H1 (cell line): ENCODE results near the gene SKIL. TPM values are rescaled to one million over a fixed set of nuclear protein-coding genes. Genes with fewer than 3 reads are reported as not detected.

ENCODE experiments used
- CTCF ChIA-PET: fragments of 300-600 bp; sonication (Branson Sonifier 250); formaldehyde crosslinking; loops from one replicate; lab custom pipeline; 2021; ENCODE audit not compliant: partially characterized antibody; lab: Charles Lee
- POLR2A ChIA-PET: fragments of 300-600 bp; sonication (Branson Sonifier 250); formaldehyde crosslinking; loops from one replicate; lab custom pipeline; 2021; ENCODE audit warnings: inconsistent platforms; ENCODE audit not compliant: partially characterized antibody; lab: Charles Lee
- DNase-seq, 2 experiments: peaks; one replicate each; pipeline versions ENCODE4 v3.0.0 to v3.0.0-alpha.2; 2010 to 2022; ENCODE audit warnings: low spot score in 2 of 2, low read depth in 1 of 2, mixed read lengths in 1 of 2
- FAIRE-seq: peaks from 2 replicates; lab custom pipeline; 2011; peaks lifted over from hg19 to GRCh38; lab: Jason Lieb, UNC
- H2AFZ ChIP-seq: 2 replicates; pipeline ENCODE4 v1.8.1; 2012; ENCODE audit warnings: low read length, inconsistent platforms
- H2AK5ac ChIP-seq: 2 replicates; pipeline ENCODE4 v1.6.1; 2013; ENCODE audit warnings: low read depth, low read length
- H2BK120ac ChIP-seq: replicated peaks from 2 replicates; pipeline ENCODE3; 2013; ENCODE audit warnings: low read depth, low read length, inconsistent platforms
- H2BK12ac ChIP-seq: 2 replicates; pipeline ENCODE4 v1.6.1; 2013; ENCODE audit warnings: low read depth, low read length
- H2BK15ac ChIP-seq: 2 replicates; pipeline ENCODE4 v1.6.1; 2013; ENCODE audit warnings: low read length
- H2BK20ac ChIP-seq: 2 replicates; pipeline ENCODE4 v1.6.1; 2013; ENCODE audit warnings: low read length
- H2BK5ac ChIP-seq: 2 replicates; pipeline ENCODE4 v1.6.1; 2013; ENCODE audit warnings: low read depth, low read length
- H3K14ac ChIP-seq: 2 replicates; pipeline ENCODE4 v1.6.1; 2013; ENCODE audit warnings: inconsistent platforms; ENCODE audit not compliant: insufficient read length
- H3K18ac ChIP-seq: 2 replicates; pipeline ENCODE4 v1.6.1; 2013; ENCODE audit warnings: low read length; ENCODE audit errors: extremely low read depth
- H3K23ac ChIP-seq: 2 replicates; pipeline ENCODE4 v1.6.1; 2013; ENCODE audit warnings: inconsistent platforms; ENCODE audit not compliant: insufficient read length
- H3K23me2 ChIP-seq: 2 replicates; pipeline ENCODE4 v1.6.1; 2013; ENCODE audit warnings: low read depth, low read length
- H3K27ac ChIP-seq: 2 replicates; pipeline ENCODE4 v1.6.1; 2011; ENCODE audit warnings: low read depth, low read length, inconsistent platforms
- H3K27me3 ChIP-seq, 4 experiments: replicated peaks in 1 of 4; 1 replicate in 1 of 4; 2 replicates in 3 of 4; pipeline versions ENCODE4 v1.6.1 to v1.8.1; 2011 to 2013; ENCODE audit warnings: low read length in 3 of 4, mild to moderate bottlenecking in 3 of 4, inconsistent platforms in 2 of 4, mixed read lengths in 2 of 4, moderate library complexity in 1 of 4; ENCODE audit not compliant: control insufficient read depth in 3 of 4, insufficient read depth in 3 of 4; ENCODE audit errors: extremely low read depth in 1 of 4
- H3K36me3 ChIP-seq, 4 experiments: 2 replicates each; pipeline versions ENCODE4 v1.6.1 to v1.8.1; 2011 to 2013; ENCODE audit warnings: mild to moderate bottlenecking in 4 of 4, low read length in 3 of 4, moderate library complexity in 2 of 4, control low read depth in 1 of 4, inconsistent platforms in 1 of 4; ENCODE audit not compliant: insufficient read depth in 4 of 4, control insufficient read depth in 2 of 4
- H3K4ac ChIP-seq: replicated peaks from 2 replicates; pipeline ENCODE3; 2013; ENCODE audit warnings: low read length, low read depth, mixed read lengths, inconsistent platforms; ENCODE audit not compliant: insufficient read length
- H3K4me1 ChIP-seq, 4 experiments: replicated peaks in 1 of 4; 1 replicate in 1 of 4; 2 replicates in 3 of 4; pipeline versions ENCODE4 v1.6.1 to v1.8.1; 2011 to 2013; ENCODE audit warnings: low read length in 3 of 4, inconsistent platforms in 2 of 4, mixed read lengths in 1 of 4; ENCODE audit not compliant: insufficient read depth in 4 of 4, control insufficient read depth in 3 of 4
- H3K4me2 ChIP-seq, 2 experiments: 2 replicates each; pipeline versions ENCODE4 v1.6.1 to v1.8.1; 2011 to 2013; ENCODE audit warnings: low read depth in 2 of 2, low read length in 2 of 2, control low read depth in 1 of 2, inconsistent platforms in 1 of 2, mild to moderate bottlenecking in 1 of 2; ENCODE audit not compliant: insufficient read depth in 1 of 2
- H3K4me3 ChIP-seq, 4 experiments: fragments of 200-600, 300-600 bp in 1 of 4; sonication (generic), shearing (Covaris generic), sonication (Bioruptor Twin) in 1 of 4; 2 replicates each; pipeline versions ENCODE4 v1.5.1 to v1.8.1; 2011 to 2016; ENCODE audit warnings: low read length in 4 of 4, low read depth in 3 of 4, control low read depth in 2 of 4, inconsistent platforms in 2 of 4, mild to moderate bottlenecking in 2 of 4, mixed read lengths in 1 of 4, moderate library complexity in 1 of 4; ENCODE audit not compliant: insufficient read depth in 2 of 4; ENCODE audit errors: extremely low read depth in 1 of 4
- H3K56ac ChIP-seq: replicated peaks from 2 replicates; pipeline ENCODE3; 2013; ENCODE audit warnings: low read depth, mild to moderate bottlenecking, mixed read lengths, low read length, inconsistent platforms; ENCODE audit not compliant: insufficient read length
- H3K79me1 ChIP-seq: 2 replicates; pipeline ENCODE4 v1.6.1; 2013; ENCODE audit warnings: low read depth, low read length, control low read depth
- H3K79me2 ChIP-seq, 2 experiments: 2 replicates each; pipeline versions ENCODE4 v1.6.1 to v1.8.1; 2012 to 2013; ENCODE audit warnings: low read length in 2 of 2, mild to moderate bottlenecking in 2 of 2, inconsistent platforms in 1 of 2; ENCODE audit not compliant: insufficient read depth in 2 of 2, control insufficient read depth in 1 of 2
- H3K9ac ChIP-seq, 4 experiments: replicated peaks in 1 of 4; 1 replicate in 1 of 4; 2 replicates in 3 of 4; pipeline versions ENCODE4 v1.6.1 to v1.8.1; 2011 to 2013; ENCODE audit warnings: low read depth in 3 of 4, low read length in 3 of 4, control low read depth in 2 of 4, mild to moderate bottlenecking in 2 of 4, moderate library complexity in 2 of 4, inconsistent platforms in 1 of 4; ENCODE audit errors: extremely low read depth in 1 of 4
- H3K9me3 ChIP-seq, 2 experiments: 2 replicates each; pipeline versions ENCODE4 v1.6.1 to v1.8.1; 2012 to 2013; ENCODE audit warnings: mild to moderate bottlenecking in 2 of 2, moderate library complexity in 2 of 2, control low read depth in 1 of 2, inconsistent platforms in 1 of 2, low read depth in 1 of 2, low read length in 1 of 2, mixed read lengths in 1 of 2; ENCODE audit not compliant: insufficient read depth in 2 of 2
- H4K20me1 ChIP-seq, 2 experiments: replicated peaks in 1 of 2; 2 replicates each; pipeline versions ENCODE3 to v1.8.1; 2011 to 2013; ENCODE audit warnings: inconsistent platforms in 2 of 2, low read length in 2 of 2, mild to moderate bottlenecking in 1 of 2; ENCODE audit not compliant: insufficient read depth in 2 of 2, control insufficient read depth in 1 of 2
- H4K5ac ChIP-seq: 2 replicates; pipeline ENCODE4 v1.6.1; 2013; ENCODE audit warnings: low read length, low read depth, mixed read lengths, inconsistent platforms; ENCODE audit not compliant: insufficient read length
- H4K8ac ChIP-seq: 2 replicates; pipeline ENCODE4 v1.8.0; 2013; ENCODE audit warnings: mild to moderate bottlenecking, moderate library complexity, low read length, inconsistent platforms; ENCODE audit not compliant: insufficient read depth; ENCODE audit errors: extremely low read depth
- H4K91ac ChIP-seq: replicated peaks from 2 replicates; pipeline ENCODE3; 2013; ENCODE audit warnings: low read length, mixed read lengths, inconsistent platforms; ENCODE audit not compliant: insufficient read length
- BACH1 ChIP-seq: IDR thresholded peaks from 2 replicates; pipeline ENCODE4 v1.6.1; 2012; ENCODE audit warnings: low read length, improper control_type of control experiment
- EGR1 ChIP-seq: IDR thresholded peaks from 2 replicates; pipeline ENCODE4 v1.6.1; 2011; ENCODE audit warnings: low read depth, low read length, borderline replicate concordance
- HDAC6 ChIP-seq: IDR thresholded peaks from one replicate; pipeline ENCODE4 v1.7.1; 2012; ENCODE audit warnings: low read depth, mild to moderate bottlenecking, inconsistent platforms, low read length, moderate library complexity
- MAFK ChIP-seq: IDR thresholded peaks from 2 replicates; pipeline ENCODE4 v1.6.1; 2012; ENCODE audit warnings: low read depth, mild to moderate bottlenecking, improper control_type of control experiment, low read length
- PHF8 ChIP-seq: fragments of 200-600 bp; sonication (generic); conservative IDR thresholded peaks from 2 replicates; pipeline ENCODE4 v1.7.1; 2012; ENCODE audit warnings: low read depth, mild to moderate bottlenecking, inconsistent platforms, low read length, moderate library complexity
- RAD21 ChIP-seq, 2 experiments: IDR thresholded peaks in 1 of 2; conservative IDR thresholded peaks in 1 of 2; 2 replicates each; pipeline ENCODE4 v1.6.1; 2011; ENCODE audit warnings: low read depth in 2 of 2, low read length in 2 of 2, improper control_type of control experiment in 1 of 2, inconsistent platforms in 1 of 2, mild to moderate bottlenecking in 1 of 2, moderate library complexity in 1 of 2
- RXRA ChIP-seq: IDR thresholded peaks from 2 replicates; pipeline ENCODE4 v1.6.1; 2011; ENCODE audit warnings: low read depth, mild to moderate bottlenecking, low read length, moderate library complexity; ENCODE audit not compliant: insufficient read depth
- SP2 ChIP-seq: IDR thresholded peaks from 2 replicates; pipeline ENCODE4 v1.6.1; 2012; ENCODE audit warnings: mild to moderate bottlenecking, low read length, inconsistent platforms
- TAF7 ChIP-seq: optimal IDR thresholded peaks from 2 replicates; pipeline ENCODE3; 2011; ENCODE audit warnings: low read depth, mild to moderate bottlenecking, inconsistent platforms, low read length, moderate library complexity, borderline replicate concordance
- TCF12 ChIP-seq: IDR thresholded peaks from 2 replicates; pipeline ENCODE4 v1.6.1; 2011; ENCODE audit warnings: low read depth, mild to moderate bottlenecking, low read length
- TEAD4 ChIP-seq: IDR thresholded peaks from 2 replicates; pipeline ENCODE4 v1.6.1; 2012; ENCODE audit warnings: low read depth, low read length, inconsistent platforms, mixed read lengths
- WGBS, 2 experiments: shearing (Covaris generic) in 1 of 2; methylation state at CpG; one replicate each; pipeline versions ENCODE4 v1.1.6 to v1.1.7; 2013 to 2015; ENCODE audit warnings: low lambda C conversion rate in 2 of 2, mixed read lengths in 2 of 2, inconsistent platforms in 1 of 2, low coverage in 1 of 2, missing lambda C conversion rate in 1 of 2; ENCODE audit not compliant: insufficient replicate concordance in 2 of 2, insufficient coverage in 1 of 2, insufficient read length in 1 of 2; ENCODE audit errors: extremely low coverage in 1 of 2, missing lambda C conversion rate in 1 of 2; 5-methylcytosine and 5-hydroxymethylcytosine counted together
- polyA plus RNA-seq, 7 experiments: library from polyadenylated mRNA; depleted of rRNA in 3 of 7; stranded (reverse) in 5 of 7; unstranded in 2 of 7; fragments of >200 nt in 5 of 7; fragments of 200-250 nt in 2 of 7; gene quantifications; 1 replicate in 5 of 7; 2 replicates in 1 of 7; 4 replicates in 1 of 7; pipeline versions ENCODE4 v1.2.1 to v1.2.3, GENCODE V29; 2011 to 2013; ENCODE audit warnings: missing spikeins in 2 of 7, mixed read lengths in 2 of 7
- total RNA-seq: library from RNA; stranded (reverse); fragmentation: NEBNext Ultra II Directional; extraction: Animal tissue kit (Norgen Biotek cat#: 25700); gene quantifications from 2 replicates; pipeline ENCODE4 v1.2.1, GENCODE V29; 2021

Gene SKIL
- total and polyA plus RNA-seq, 2 of the 8 experiments (the other 6 are each of a cell fraction or from before 2014, with no cell fraction given), result 13.2 to 277 TPM

- peak overlapping the region; percentile 76; the same call in 1 of the 2 replicates for H2BK12ac ChIP-seq
- FAIRE-seq, result no peak
- peak overlapping the region; percentile 86 for H4K91ac ChIP-seq
- WGBS, 2 experiments, result 1% methylated on average over 21 of the region's 60 CpGs; no CpG with 5 or more reads in 1 of the 2 experiments
- peaks cover 8% of the 10 kb centered on the region; the same call in 1 of the 2 replicates for H3K23me2 ChIP-seq
- peak overlapping the region; percentile 91 for H3K4ac ChIP-seq
- no peak overlapping the region for H2BK15ac ChIP-seq
- H3K4me2 ChIP-seq, result peak overlapping the region; percentile 72 to 94
- H2BK120ac ChIP-seq, result peak overlapping the region; percentile 69
- no peak overlapping the region for H3K14ac ChIP-seq
- peaks cover 21 to 35% of the 10 kb centered on the region in 2 experiments for H3K79me2 ChIP-seq
- POLR2A ChIA-PET, result interaction anchor here (0.6 to 2.5 kb wide), 10 partner anchors 10 to 513 kb away, joined by 3 to 10 read pairs (median 4); partner anchors contain the start of genes PRKCI and RPL22L1
- CTCF ChIA-PET, result interaction anchor here (0.6 to 1.2 kb wide), 6 partner anchors 13 to 455 kb away, joined by 3 to 5 read pairs (median 3); no protein-coding TSS in a partner anchor
- peak overlapping the region in 3 of 4 experiments; percentile 43 to 78 (median 47); a peak in 4 of 7 replicates for H3K9ac ChIP-seq
- no peaks in the 10 kb centered on the region for H3K27me3 ChIP-seq
- peak overlapping the region; percentile 96 for H2BK5ac ChIP-seq
- H3K4me1 ChIP-seq, result peaks cover 2 to 18% (median 9%) of the 10 kb centered on the region in 4 experiments; a peak in 4 of 7 replicates
- H2BK20ac ChIP-seq, result 0 out of 2 replicates have a peak overlapping the region, but pooled peaks have one; percentile 92
- H3K4me3 ChIP-seq, result peak overlapping the region; percentile 43 to 77 (median 62)
- peak overlapping the region; percentile 79 for H4K5ac ChIP-seq
- peak overlapping the region; percentile 9; the same call in 1 of the 2 replicates for H2AFZ ChIP-seq
- no peaks in the 10 kb centered on the region for H3K9me3 ChIP-seq
- H3K23ac ChIP-seq, result no peak overlapping the region
- H4K20me1 ChIP-seq, result peaks cover 4 to 7% of the 10 kb centered on the region in 2 experiments
- no peak overlapping the region; the same call in 1 of the 2 replicates for H3K18ac ChIP-seq
- peak; percentile 69 to 84 for DNase-seq
- no peaks in the 10 kb centered on the region for H3K79me1 ChIP-seq
- no peak overlapping the region for H4K8ac ChIP-seq
- H2AK5ac ChIP-seq, result peak overlapping the region; percentile 57; the same call in 1 of the 2 replicates
- peak overlapping the region; percentile 79 for H3K56ac ChIP-seq
- peaks cover 0 to 16% (median 4%) of the 10 kb centered on the region in 4 experiments; a peak in 6 of 8 replicates for H3K36me3 ChIP-seq
- H3K27ac ChIP-seq, result peak overlapping the region; percentile 63; the same call in 1 of the 2 replicates
- TF ChIP-seq RAD21 (IDR thresholded peaks at IDR 0.05 in 1 of 2, conservative IDR thresholded peaks at IDR 0.05 in 1 of 2; ENCODE audit: low read depth in 2 of 2, low read length in 2 of 2), result 0 out of 4 replicates have a peak, but pooled peaks of 1 of the 2 experiments have one; percentile 7
- no peak for TF ChIP-seq TEAD4
- TF ChIP-seq PHF8, result no peak
- TF ChIP-seq BACH1, result no peak
- no peak for TF ChIP-seq HDAC6
- TF ChIP-seq MAFK, result no peak
- TF ChIP-seq EGR1, result peak; percentile 85
- TF ChIP-seq TCF12, result peak; percentile 67; the same call in 1 of the 2 replicates
- TF ChIP-seq TAF7, result peak; percentile 44
- TF ChIP-seq SP2, result no peak
- TF ChIP-seq RXRA, result 0 out of 2 replicates have a peak, but pooled peaks have one; percentile 14
These were observed 829 bp upstream of the SKIL start for GRCh38 chr3:170356596-170357175.
